Measurements from ENCODE around the gene LINGO1. TPM values are rescaled to one million over a fixed set of nuclear protein-coding genes. Genes with fewer than 3 reads are reported as not detected.

LINGO1 gene
- total and polyA plus RNA-seq, 2 donors (not counting 3 experiments of a cell fraction or from before 2014, with no cell fraction given), result 0.15 to 0.33 TPM

DNA sequence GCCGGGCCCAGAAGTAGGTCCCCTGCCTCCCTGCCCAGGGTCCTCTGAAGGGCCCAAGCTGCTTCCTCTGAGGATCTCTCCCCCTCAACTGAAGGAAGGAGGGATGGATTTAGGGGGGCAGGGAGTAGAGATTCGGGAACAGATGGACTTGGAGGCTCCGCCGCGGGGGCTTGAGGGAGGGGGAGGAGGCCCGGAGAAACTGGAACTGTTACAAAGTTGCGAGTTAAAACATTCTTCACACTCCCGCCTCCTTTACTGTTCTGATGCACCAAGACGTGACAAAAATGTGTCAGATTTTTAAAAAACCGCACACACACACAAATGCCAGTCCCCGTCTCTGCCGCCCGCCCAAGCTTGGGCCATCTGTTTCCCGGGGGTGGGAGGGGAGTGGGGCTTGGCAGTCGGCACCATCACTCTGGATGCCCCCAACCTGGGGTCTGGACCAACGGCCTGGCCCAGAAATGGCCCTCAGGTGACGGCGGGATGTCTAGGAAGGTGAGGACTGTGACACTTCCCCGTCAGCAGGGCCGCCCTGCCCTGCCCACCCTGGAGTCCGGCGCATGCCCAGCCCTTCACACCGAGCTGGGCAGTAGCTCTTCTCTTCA lies 25.0 kb upstream of the LINGO1 start:
- Histone ChIP-seq H3K9me1 (replicated peaks; ENCODE audit: control insufficient read depth, extremely low read depth, insufficient read depth, low read length) (no peaks in the 10 kb centered on the region), H3K36me3 (ENCODE audit: control insufficient read depth in 2 of 2, extremely low read depth in 1 of 2, insufficient read depth in 2 of 2, low read length in 2 of 2) (no peaks in the 10 kb centered on the region), H3K9ac (replicated peaks; ENCODE audit: extremely low read depth, insufficient read depth, low read length) (no peak overlapping the region), H2AFZ (ENCODE audit: low read depth, low read length) (no peak overlapping the region), H3K4me1 (ENCODE audit: control insufficient read depth, extremely low read depth, insufficient read depth, low read length) (no peaks in the 10 kb centered on the region), H3K4me3 (replicated peaks in 1 of 3; ENCODE audit: insufficient read depth in 1 of 3, low read depth in 1 of 3, low read length in 3 of 3) (no peak overlapping the region), H4K20me1 (replicated peaks; ENCODE audit: control insufficient read depth, extremely low read depth, insufficient read depth, low read length) (no peaks in the 10 kb centered on the region), H3K27me3 (ENCODE audit: control insufficient read depth in 2 of 2, insufficient read depth in 2 of 2, low read length in 2 of 2) (peaks cover 2 to 3% of the 10 kb centered on the region in 2 experiments), H3K79me2 (ENCODE audit: control insufficient read depth, insufficient read depth, low read length) (no peaks in the 10 kb centered on the region), H3K9me3 (replicated peaks; ENCODE audit: control insufficient read depth, insufficient read depth, low read length) (no peaks in the 10 kb centered on the region), H3K27ac (ENCODE audit: insufficient read depth, low read depth, low read length) (no peak overlapping the region), H3K4me2 (ENCODE audit: insufficient read depth, low read length) (no peak overlapping the region)
- DNase-seq (ENCODE audit: low read depth, low spot score) (no peak), FAIRE-seq (no peak)
- no TSS peak for BruUV-seq (replicated peaks)
- no peak for TF ChIP-seq GATA2 (IDR thresholded peaks at IDR 0.05; ENCODE audit: insufficient read depth, insufficient read length, low read depth, low read length)
- no peak for TF ChIP-seq MYC (IDR thresholded peaks at IDR 0.05; ENCODE audit: low read depth, low read length)
- TF ChIP-seq, protein P1, sequence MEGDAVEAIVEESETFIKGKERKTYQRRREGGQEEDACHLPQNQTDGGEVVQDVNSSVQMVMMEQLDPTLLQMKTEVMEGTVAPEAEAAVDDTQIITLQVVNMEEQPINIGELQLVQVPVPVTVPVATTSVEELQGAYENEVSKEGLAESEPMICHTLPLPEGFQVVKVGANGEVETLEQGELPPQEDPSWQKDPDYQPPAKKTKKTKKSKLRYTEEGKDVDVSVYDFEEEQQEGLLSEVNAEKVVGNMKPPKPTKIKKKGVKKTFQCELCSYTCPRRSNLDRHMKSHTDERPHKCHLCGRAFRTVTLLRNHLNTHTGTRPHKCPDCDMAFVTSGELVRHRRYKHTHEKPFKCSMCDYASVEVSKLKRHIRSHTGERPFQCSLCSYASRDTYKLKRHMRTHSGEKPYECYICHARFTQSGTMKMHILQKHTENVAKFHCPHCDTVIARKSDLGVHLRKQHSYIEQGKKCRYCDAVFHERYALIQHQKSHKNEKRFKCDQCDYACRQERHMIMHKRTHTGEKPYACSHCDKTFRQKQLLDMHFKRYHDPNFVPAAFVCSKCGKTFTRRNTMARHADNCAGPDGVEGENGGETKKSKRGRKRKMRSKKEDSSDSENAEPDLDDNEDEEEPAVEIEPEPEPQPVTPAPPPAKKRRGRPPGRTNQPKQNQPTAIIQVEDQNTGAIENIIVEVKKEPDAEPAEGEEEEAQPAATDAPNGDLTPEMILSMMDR (IDR thresholded peaks at IDR 0.05; ENCODE audit: extremely low read depth in 1 of 2, insufficient read depth in 1 of 2, low read depth in 1 of 2, low read length in 2 of 2), result no peak
- TF ChIP-seq POLR2AphosphoS5 (IDR thresholded peaks at IDR 0.05; ENCODE audit: insufficient read depth, low read depth, low read length), result no peak
- no peak for TF ChIP-seq MAX (IDR thresholded peaks at IDR 0.05; ENCODE audit: insufficient read depth, insufficient read length)
- no peak for TF ChIP-seq POLR2A (IDR thresholded peaks at IDR 0.05; ENCODE audit: low read depth, low read length)
- no peak for TF ChIP-seq JUN (IDR thresholded peaks at IDR 0.05; ENCODE audit: borderline replicate concordance, insufficient read depth, insufficient read length, low read depth)
- no peak for TF ChIP-seq EZH2 (IDR thresholded peaks at IDR 0.05; ENCODE audit: borderline replicate concordance, low read depth, low read length, severe bottlenecking)
- no peak for TF ChIP-seq FOS (IDR thresholded peaks at IDR 0.05; ENCODE audit: borderline replicate concordance, insufficient read depth, low read length)
- intact Hi-C loops (cut with micrococcal nuclease) (no loop called here), dilution Hi-C loops (cut with MboI; ENCODE audit: extremely low pct_ligation_motif_present, low sequenced_read_pairs) (no loop called here)
- POLR2A ChIA-PET, result no interaction called here
- CTCF ChIA-PET, result interaction anchor here (0.8 to 3.8 kb wide), 4 partner anchors 24 to 163 kb away, joined by 3 to 16 read pairs (median 11); partner anchors contain the start of gene LINGO1

Measured in endothelial cell of umbilical vein (primary cell).